ENCODE data around the gene GYS1.
"Not testable (repeated sequence)": the region's sequence is repeated elsewhere in the genome, so short reads cannot be mapped to it uniquely, and the experiment has no call there.

The GYS1 gene

DNA sequence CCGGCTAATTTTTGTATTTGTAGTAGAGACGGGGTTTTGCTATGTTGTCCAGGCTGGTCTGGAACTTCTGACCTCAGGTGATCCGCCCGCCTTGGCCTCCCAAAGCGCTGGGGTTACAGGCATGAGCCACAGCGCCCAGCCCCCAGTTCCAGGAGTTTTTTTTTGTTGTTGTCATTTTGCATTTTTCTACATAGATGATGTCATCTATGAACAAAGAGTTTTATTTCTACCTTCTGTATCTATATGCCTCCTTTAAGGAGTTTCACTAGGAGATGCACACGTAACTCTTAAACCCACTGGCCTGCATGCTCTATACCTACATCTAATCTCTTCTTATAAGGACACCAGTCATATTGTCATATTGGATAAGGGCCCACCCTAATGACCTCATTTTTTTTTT lies 54.9 kb downstream of the GYS1 start:
- no peak for DNase-seq (ENCODE audit: low read depth)

DNA sequence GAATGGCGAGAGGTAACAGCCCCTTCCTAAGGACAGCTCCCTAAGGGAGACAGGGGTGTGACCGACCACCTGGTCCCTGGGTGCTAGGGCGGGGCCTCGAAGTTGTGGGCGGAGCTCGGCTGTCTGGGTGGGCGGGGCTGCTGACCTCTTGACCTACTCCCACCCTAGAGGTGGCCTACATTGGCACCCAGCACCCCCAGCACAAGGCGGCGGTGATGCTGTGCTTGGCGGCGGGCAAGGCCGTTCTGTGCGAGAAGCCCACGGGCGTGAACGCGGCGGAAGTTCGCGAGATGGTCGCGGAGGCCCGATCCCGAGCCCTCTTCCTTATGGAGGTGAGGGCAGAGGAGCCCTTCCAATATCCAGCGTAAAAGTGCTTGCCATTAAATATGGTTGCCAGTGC lies 57.2 kb downstream of the GYS1 start:
- no peak for DNase-seq (ENCODE audit: low read depth)

DNA sequence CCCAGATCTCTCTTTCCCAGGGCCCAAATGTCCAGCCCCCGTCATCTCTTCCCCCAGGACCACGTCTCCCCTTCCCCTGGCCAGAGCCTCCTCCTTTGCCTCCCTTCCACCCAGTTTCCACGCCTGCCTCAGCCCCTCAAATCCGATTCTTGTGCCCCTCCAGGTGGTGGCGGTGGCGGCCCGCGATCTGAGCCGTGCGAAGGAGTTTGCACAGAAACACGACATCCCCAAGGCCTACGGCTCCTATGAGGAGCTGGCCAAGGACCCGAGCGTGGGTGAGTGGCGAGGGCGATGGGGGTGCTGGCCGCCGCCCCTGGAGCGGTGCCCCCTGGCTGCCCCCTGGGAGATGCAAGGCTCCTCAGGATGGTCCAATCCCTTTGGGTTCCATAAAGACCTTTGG lies 58.3 kb downstream of the GYS1 start:
- DNase-seq (ENCODE audit: low read depth), result no peak

DNA sequence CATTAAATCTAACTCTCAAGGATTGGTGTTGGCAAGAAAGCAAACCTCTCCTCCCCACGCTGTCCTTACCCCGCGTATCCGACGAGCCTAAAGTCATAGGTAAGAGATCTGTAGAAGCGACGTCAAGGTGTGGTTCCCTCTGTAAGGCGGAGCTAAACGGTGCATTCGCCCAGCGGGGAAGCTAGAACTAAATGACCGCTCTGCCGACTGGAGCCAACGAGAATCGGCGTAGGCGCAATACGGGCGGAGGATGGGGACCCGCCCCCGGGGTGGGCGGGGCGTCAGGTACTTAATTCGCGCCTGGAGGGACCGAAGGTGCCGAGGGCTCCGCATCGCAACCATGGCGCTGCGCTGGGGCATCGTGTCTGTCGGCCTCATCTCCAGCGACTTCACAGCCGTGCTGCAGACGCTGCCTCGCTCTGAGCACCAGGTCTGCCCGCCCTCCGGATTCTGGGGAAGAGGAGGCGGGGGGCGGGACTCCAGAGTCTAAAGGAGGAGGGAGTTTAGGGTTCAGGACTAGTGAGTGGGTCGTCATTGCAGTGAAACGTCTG lies 59.7 kb downstream of the GYS1 start, which contains the start of gene DHDH:
Gene DHDH (plus strand): TSS at position 318 of the 551 bp plus-strand sequence. CDS start 23 bp downstream, at position 341.
- peak; percentile 79 for DNase-seq (ENCODE audit: low read depth)

DNA sequence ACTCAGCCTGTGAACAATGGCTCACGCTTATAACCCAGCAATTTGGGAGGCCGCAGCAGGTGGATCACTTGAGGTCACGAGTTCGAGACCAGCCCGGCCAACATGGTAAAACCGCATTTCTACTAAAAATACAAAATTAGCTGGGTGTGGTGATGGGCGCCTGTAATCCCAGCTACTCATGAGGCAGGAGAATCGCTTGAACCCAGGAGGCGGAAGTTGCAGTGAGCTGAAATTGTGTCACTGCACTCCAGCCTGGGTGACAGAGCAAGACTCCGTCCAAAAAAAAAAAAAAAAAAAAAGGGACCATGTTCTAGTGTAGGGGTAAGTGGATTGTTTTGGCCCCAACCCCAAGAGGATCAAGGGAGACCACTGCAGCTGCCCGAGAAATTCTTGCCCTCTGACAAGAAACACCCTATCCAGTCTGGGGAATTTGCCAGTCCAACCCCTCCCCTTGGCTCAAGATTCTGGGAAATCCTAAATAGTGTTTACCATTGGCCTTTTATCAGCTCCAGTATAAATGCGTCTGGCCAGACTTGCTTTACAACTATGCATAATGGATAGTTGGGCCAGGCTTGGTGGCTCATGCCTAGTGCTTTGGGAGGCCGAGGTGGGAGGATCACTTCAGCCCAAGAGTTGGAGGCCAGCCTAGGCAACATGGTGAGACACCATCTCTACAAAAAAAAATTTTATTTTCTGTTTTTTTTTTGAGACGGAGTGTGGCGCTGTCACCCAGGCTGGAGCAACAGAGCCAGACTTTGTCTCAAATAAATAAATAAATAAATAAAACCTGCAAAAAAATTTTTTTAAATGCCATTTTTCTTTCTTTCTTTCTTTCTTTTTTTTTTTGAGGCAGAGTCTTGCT lies 64.7 kb downstream of the GYS1 start:
- DNase-seq (ENCODE audit: low read depth), result no peak

DNA sequence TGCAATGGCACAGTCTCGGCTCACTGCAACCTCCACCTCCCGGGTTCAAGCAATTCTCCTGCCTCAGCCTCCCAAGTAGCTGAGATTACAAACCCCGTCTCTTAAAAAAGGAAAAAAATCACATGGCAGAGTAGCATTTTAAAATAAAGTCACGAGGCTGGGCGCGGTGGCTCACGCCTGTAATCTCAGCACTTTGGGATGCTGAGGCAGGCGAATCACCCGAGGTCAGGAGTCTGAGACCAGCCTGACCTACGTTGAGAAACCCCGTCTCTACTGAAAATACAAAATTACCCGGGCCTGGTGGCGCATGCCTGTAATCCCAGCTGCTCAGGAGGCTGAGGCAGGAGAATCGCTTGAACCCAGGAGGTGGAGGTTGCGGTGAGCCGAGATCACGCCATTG lies 65.4 kb downstream of the GYS1 start:
- not testable (repeated sequence) for DNase-seq (ENCODE audit: low read depth)

DNA sequence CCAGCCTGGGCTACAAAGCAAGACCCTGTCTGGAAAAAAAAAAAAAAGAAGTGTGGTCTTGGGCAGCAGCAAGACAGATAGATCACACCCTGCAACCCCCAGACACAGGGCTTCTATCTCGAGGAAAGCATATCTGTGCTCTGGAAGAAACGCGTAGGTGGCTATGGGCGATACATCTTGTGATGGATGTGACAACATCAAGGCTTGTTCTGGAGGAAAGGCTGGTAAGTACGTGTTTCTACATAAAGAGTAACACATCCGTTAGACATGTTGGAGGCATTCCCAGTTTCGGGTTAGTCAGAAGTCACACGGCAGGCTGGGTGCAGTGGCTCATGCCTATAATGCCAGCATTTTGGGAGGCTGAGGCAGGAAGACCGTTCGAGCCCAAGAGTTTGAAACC lies 66.2 kb downstream of the GYS1 start:
- DNase-seq (ENCODE audit: low read depth), result no peak

DNA sequence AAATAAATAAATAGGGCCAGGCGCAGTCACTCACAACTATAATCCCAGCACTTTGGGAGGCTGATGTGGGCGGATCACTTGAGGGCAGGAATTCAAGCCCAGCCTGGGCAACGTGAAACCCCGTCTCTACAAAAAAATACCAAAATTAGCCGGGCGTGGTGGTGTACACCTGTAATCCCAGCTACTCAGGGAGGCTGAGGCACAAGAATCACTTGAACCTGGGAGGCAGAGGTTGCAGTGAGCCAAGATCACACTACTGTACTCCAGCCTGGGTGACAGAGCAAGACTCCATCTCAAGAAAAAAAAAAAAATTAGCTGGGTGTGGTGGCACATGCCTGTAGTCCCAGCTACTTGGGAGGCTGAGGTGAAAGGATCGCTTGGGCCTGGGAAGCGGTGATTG lies 67.2 kb downstream of the GYS1 start:
- not testable (repeated sequence) for DNase-seq (ENCODE audit: low read depth)

DNA sequence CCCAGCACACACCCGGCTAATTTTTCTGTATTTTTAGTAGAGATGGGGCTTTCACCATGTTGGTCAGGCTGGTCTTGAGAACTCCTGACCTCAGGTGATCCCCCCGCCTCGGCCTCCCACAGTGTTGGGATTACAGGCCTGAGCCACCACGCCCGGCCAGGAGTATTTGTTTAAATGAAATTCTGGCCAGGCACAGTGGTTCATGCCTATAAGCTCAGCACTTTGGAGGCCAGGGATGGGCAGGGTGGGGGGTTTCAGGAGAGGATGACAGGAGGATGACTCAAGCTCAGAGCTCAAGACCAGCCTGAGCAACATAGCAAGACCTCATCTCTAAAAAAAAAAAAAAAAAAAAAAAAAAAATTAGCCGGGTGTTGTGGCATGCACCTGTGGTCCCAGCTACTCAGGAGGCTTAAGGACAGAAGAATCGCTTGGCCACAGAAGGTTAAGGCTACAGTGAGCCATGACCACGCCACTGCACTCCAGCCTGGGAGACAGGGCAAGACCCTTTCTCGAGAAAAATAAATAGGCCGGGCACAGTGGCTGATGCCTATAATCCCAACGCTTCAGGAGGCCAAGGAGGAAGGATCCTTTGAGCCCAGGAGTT lies 67.8 kb downstream of the GYS1 start:
- no peak for DNase-seq (ENCODE audit: low read depth)

DNA sequence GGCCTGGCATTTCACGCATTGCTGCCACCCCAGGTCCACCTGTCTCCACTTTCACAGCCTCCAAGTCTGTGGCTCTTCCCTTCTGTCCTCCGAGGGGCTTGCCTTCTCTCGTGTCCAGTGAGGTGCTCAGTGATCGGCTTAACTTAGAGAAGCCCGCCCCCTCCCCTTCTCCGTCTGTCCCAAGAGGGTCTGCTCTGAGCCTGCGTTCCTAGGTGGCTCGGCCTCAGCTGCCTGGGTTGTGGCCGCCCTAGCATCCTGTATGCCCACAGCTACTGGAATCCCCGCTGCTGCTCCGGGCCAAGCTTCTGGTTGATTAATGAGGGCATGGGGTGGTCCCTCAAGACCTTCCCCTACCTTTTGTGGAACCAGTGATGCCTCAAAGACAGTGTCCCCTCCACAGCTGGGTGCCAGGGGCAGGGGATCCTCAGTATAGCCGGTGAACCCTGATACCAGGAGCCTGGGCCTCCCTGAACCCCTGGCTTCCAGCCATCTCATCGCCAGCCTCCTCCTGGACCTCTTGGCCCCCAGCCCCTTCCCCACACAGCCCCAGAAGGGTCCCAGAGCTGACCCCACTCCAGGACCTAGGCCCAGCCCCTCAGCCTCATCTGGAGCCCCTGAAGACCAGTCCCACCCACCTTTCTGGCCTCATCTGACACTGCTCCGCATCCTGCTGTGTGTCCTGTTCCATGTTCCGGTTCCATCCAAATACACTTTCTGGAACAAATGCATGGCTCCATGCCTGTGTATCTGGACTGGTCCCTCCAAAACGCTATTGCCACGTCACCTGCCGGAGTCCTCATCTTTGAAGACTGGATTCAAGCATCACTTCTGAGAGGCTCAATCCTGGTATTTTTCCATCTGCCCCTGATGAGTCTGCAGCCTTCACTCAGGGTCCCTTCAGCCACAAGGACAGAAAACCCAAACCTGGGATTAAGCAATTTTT lies 70.3 kb downstream of the GYS1 start:
- DNase-seq (ENCODE audit: low read depth), result no peak

DNA sequence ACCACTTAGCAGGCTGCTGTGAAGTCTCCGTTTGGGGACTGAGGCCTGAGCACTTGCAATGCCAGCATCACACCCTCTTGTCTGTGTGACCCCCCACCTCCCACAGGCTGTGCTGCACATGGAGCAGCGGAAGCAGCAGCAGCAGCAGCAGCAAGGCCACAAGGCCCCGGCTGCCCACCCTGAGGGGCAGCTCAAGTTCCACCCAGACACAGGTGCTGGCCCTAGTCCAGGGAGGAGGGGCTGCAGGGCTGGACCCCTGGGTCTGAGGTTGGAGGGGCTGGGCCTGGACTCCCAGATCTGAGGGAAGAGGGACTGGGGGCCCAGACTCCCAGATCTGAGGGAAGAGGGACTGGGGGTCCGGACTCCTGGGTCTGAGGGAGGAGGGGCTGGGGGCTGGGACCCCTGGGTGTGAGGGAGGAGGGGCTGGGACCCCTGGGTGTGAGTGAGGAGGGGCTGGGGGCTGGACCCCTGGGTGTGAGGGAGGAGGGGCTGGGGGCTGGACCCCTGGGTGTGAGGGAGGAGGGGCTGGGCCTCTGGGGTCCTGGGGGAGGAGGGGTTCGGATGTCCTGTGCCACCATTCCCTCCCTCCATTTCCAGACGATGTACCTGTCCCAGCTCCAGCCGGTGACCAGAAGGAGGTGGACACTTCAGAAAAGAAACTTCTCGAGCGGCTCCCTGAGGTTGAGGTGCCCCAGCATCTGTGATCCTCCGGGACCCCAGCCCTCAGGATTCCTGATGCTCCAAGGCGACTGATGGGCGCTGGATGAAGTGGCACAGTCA lies 71.2 kb downstream of the GYS1 start:
- no peak for DNase-seq (ENCODE audit: low read depth)

DNA sequence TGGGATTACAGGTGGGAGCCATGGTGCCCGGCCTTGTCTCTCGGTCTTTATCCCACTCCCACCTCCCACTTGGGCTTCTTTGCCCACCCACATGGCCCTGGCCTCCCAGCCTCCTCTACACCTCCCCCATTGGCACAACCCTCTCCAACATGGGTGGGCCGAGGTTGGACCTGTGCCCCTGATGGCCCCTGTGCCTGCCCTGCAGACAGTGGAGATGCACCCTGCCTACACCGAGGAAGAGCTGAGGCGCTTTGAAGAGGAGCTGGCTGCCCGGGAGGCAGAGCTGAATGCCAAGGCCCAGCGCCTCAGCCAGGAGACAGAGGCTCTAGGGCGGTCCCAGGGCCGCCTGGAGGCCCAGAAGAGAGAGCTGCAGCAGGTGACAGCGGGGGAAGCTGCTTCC lies 72.2 kb downstream of the GYS1 start:
- DNase-seq (ENCODE audit: low read depth), result no peak

DNA sequence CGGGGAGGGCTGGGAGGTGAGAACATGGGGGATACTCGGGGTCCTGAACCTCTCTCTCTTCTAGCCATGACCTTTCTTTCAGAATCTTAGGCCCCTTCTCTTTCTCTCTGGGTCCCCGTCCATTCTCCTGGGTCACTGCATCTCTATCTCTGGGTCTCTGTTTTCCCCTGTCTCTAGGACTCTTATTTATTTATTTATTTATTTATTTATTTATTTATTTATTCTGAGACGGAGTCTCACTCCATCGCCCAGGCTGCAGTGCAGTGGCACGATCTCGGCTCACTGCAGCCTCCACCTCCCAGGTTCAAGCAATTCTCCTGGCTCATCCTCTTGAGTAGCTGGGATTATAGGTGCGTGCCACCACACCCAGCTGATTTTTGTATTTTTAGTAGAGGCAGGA lies 73.8 kb downstream of the GYS1 start:
- DNase-seq (ENCODE audit: low read depth), result not testable (repeated sequence)

DNA sequence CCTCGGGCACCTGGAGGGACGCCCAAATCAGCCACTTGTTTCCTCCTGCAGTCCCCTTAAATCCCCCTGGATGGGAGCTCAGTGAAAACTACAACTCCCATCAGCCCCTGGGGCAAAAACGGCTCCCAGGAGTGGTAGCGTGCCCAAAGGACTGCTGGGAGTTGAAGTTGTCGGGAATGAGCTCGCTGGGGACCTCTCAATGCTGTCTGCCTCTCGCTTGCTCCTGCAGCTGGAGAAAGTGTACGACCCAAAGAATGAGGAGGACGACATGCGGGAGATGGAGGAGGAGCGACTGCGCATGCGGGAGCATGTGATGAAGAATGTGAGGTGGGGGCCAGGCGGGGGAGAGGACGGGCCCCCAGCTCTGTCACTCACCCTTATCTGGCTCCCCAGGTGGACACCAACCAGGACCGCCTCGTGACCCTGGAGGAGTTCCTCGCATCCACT lies 74.3 kb downstream of the GYS1 start:
- DNase-seq (ENCODE audit: low read depth), result no peak

All from T-helper 22 cell (primary cell).